GM19397 (cell line): Measurements from ENCODE around the gene MEF2A.
"Not testable (repeated sequence)": the region's sequence is repeated elsewhere in the genome, so short reads cannot be mapped to it uniquely, and the experiment has no call there.

Experiments used
- ATAC-seq: cut with Tn5 transposase; IDR thresholded peaks from one replicate; pipeline ENCODE4 v1.9.1; 2021; ENCODE audit warnings: mild to moderate bottlenecking, moderate library complexity; ENCODE audit not compliant: unreplicated experiment

The MEF2A gene

GRCh38 chr15:99726333-99726732 is 160.5 kb downstream of the MEF2A start:
- no peak for ATAC-seq

GRCh38 chr15:99727330-99727729 is 161.5 kb downstream of the MEF2A start:
- ATAC-seq, result no peak

GRCh38 chr15:99727733-99728132 is 161.9 kb downstream of the MEF2A start:
- ATAC-seq, result no peak

GRCh38 chr15:99728916-99729315 is 163.1 kb downstream of the MEF2A start:
- ATAC-seq, result no peak

GRCh38 chr15:99729327-99729726 is 163.5 kb downstream of the MEF2A start:
- ATAC-seq, result no peak

GRCh38 chr15:99729920-99730319 is 164.1 kb downstream of the MEF2A start:
- no peak for ATAC-seq

GRCh38 chr15:99731336-99732123 is 165.7 kb downstream of the MEF2A start:
- ATAC-seq, result no peak

GRCh38 chr15:99732124-99732750 is 166.5 kb downstream of the MEF2A start:
- ATAC-seq, result no peak

- peak; percentile 35 for ATAC-seq
These were observed 167.0 kb downstream of the MEF2A start for GRCh38 chr15:99732751-99733267.

- peak; percentile 99 for ATAC-seq
These were observed 167.7 kb downstream of the MEF2A start, which contains the start of gene LYSMD4 for GRCh38 chr15:99733268-99734039. Gene LYSMD4, minus strand, starts transcription at chr15:99733437. Its CDS starts 1,438 bp downstream, at chr15:99731999.

- not testable (repeated sequence) for ATAC-seq
These were observed 168.2 kb downstream of the MEF2A start for GRCh38 chr15:99734040-99734291.

- no peak for ATAC-seq
These were observed 168.8 kb downstream of the MEF2A start for GRCh38 chr15:99734575-99734974.

- ATAC-seq, result no peak
These were observed 170.1 kb downstream of the MEF2A start for GRCh38 chr15:99735868-99736267.

- ATAC-seq, result no peak
These were observed 170.9 kb downstream of the MEF2A start for GRCh38 chr15:99736702-99737101.

GRCh38 chr15:99738021-99738847 is 172.4 kb downstream of the MEF2A start:
- ATAC-seq, result no peak

- no peak for ATAC-seq
These were observed 176.1 kb downstream of the MEF2A start for GRCh38 chr15:99741835-99742234.

GRCh38 chr15:99744142-99744541 is 178.4 kb downstream of the MEF2A start:
- ATAC-seq, result no peak

- ATAC-seq, result no peak
These were observed 179.7 kb downstream of the MEF2A start for GRCh38 chr15:99745370-99746086.

GRCh38 chr15:99749386-99749785 is 183.6 kb downstream of the MEF2A start:
- no peak for ATAC-seq

- not testable (repeated sequence) for ATAC-seq
These were observed 184.5 kb downstream of the MEF2A start for GRCh38 chr15:99750326-99750725.
